Measurements from ENCODE around the gene HRH2.

HRH2 gene

DNA sequence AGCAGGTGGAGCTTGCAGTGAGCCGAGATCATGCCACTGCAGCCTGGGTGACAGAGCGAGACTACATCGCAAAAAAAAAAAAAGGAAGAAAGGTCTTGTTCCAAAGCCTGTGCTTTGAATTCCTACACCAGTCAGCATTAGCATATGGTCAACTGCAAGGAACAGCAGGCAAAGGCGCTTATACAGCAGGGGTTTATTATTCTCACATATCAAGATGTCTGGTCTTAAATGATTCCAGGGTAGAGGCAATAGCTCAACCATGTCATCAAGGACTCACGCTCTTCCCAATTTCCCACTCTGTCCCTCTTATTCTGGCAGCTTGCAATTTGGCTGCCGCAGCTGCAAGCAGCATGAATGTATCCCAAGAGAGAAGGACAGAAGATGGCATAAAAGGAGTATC, 28.6 kb upstream of the HRH2 start:
- no peaks in the 10 kb centered on the region for H3K36me3 ChIP-seq (ENCODE audit: control insufficient read depth in 1 of 2, insufficient read depth in 2 of 2, low read length in 2 of 2)
- no peak overlapping the region for H2BK5ac ChIP-seq (ENCODE audit: low read depth, low read length, poor library complexity)
- no peaks in the 10 kb centered on the region for H3K79me1 ChIP-seq (ENCODE audit: low read length)
- no peak overlapping the region for H3K4ac ChIP-seq (ENCODE audit: low read depth, low read length)
- H3K9me3 ChIP-seq (ENCODE audit: insufficient read depth, low read depth, low read length): peaks cover 9% of the 10 kb centered on the region
- H4K8ac ChIP-seq (ENCODE audit: low read depth, low read length): no peak overlapping the region
- WGBS (ENCODE audit: extremely low coverage, insufficient coverage, insufficient read length): no CpG with 5 or more reads among the region's 6 CpGs
- H3K27ac ChIP-seq (ENCODE audit: low read depth, low read length): no peak overlapping the region
- H3K9ac ChIP-seq (ENCODE audit: low read length): no peak overlapping the region
- no peak overlapping the region for H3K4me3 ChIP-seq (ENCODE audit: low read depth, low read length)
- no peak for DNase-seq
- H2AK5ac ChIP-seq (ENCODE audit: low read length): no peak overlapping the region
- no peak overlapping the region for H2BK120ac ChIP-seq (ENCODE audit: insufficient read depth, low read length, poor library complexity)
- no peaks in the 10 kb centered on the region for H3K27me3 ChIP-seq (ENCODE audit: insufficient read depth, low read length)
- H3K79me2 ChIP-seq (ENCODE audit: control insufficient read depth, insufficient read depth, low read length, poor library complexity): no peaks in the 10 kb centered on the region
- no peak overlapping the region for H3K18ac ChIP-seq (ENCODE audit: low read length)
- H3K4me1 ChIP-seq (ENCODE audit: control insufficient read depth in 1 of 2, insufficient read depth in 2 of 2, low read length in 2 of 2): peaks cover 2 to 5% of the 10 kb centered on the region in 2 experiments
- no peak overlapping the region for H3K23ac ChIP-seq (ENCODE audit: low read length)
- H4K91ac ChIP-seq (ENCODE audit: low read depth, low read length): no peak overlapping the region
- H3K14ac ChIP-seq (ENCODE audit: low read length): no peak overlapping the region
- no peak overlapping the region for H2BK12ac ChIP-seq (ENCODE audit: low read length)
- H3K4me2 ChIP-seq (ENCODE audit: low read length): no peak overlapping the region
- H2AFZ ChIP-seq (ENCODE audit: insufficient read depth, low read length, poor library complexity): no peak overlapping the region
- H4K12ac ChIP-seq (ENCODE audit: low read depth, low read length): no peak overlapping the region

DNA sequence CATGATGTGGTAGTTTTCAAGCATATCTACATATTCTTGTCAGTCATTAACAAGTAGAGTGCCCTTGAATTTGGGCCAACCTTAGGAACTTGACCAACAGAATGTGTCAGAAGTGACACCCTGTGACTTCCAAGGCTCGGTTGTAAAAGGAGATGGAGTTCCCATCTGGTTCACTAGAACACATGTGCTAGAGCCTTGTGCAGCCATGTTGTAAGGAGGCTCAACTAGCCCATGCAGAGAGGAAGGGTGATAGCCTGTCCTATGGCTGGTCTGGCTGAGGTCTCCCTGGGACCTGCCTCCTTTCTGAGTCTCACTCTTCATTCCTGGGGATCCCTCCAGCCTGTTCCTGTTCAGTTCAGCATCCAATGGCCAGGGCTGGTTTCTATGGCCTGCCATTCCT, 28.1 kb upstream of the HRH2 start:
- H3K79me2 ChIP-seq (ENCODE audit: control insufficient read depth, insufficient read depth, low read length, poor library complexity): no peaks in the 10 kb centered on the region
- no CpG with 5 or more reads among the region's 1 CpG for WGBS (ENCODE audit: extremely low coverage, insufficient coverage, insufficient read length)
- H4K8ac ChIP-seq (ENCODE audit: low read depth, low read length): no peak overlapping the region
- H2AFZ ChIP-seq (ENCODE audit: insufficient read depth, low read length, poor library complexity): no peak overlapping the region
- no peak overlapping the region for H3K4ac ChIP-seq (ENCODE audit: low read depth, low read length)
- H2BK5ac ChIP-seq (ENCODE audit: low read depth, low read length, poor library complexity): no peak overlapping the region
- peaks cover 0 to 4% of the 10 kb centered on the region in 2 experiments for H3K4me1 ChIP-seq (ENCODE audit: control insufficient read depth in 1 of 2, insufficient read depth in 2 of 2, low read length in 2 of 2)
- no peak overlapping the region for H2AK5ac ChIP-seq (ENCODE audit: low read length)
- no peaks in the 10 kb centered on the region for H3K79me1 ChIP-seq (ENCODE audit: low read length)
- H2BK120ac ChIP-seq (ENCODE audit: insufficient read depth, low read length, poor library complexity): no peak overlapping the region
- no peak overlapping the region for H3K4me2 ChIP-seq (ENCODE audit: low read length)
- H3K23ac ChIP-seq (ENCODE audit: low read length): no peak overlapping the region
- H3K27ac ChIP-seq (ENCODE audit: low read depth, low read length): no peak overlapping the region
- no peak overlapping the region for H3K9ac ChIP-seq (ENCODE audit: low read length)
- no peak for DNase-seq
- no peak overlapping the region for H3K14ac ChIP-seq (ENCODE audit: low read length)
- H3K27me3 ChIP-seq (ENCODE audit: insufficient read depth, low read length): no peaks in the 10 kb centered on the region
- H3K36me3 ChIP-seq (ENCODE audit: control insufficient read depth in 1 of 2, insufficient read depth in 2 of 2, low read length in 2 of 2): no peaks in the 10 kb centered on the region
- no peak overlapping the region for H4K12ac ChIP-seq (ENCODE audit: low read depth, low read length)
- H4K91ac ChIP-seq (ENCODE audit: low read depth, low read length): no peak overlapping the region
- H2BK12ac ChIP-seq (ENCODE audit: low read length): no peak overlapping the region
- H3K4me3 ChIP-seq (ENCODE audit: low read depth, low read length): no peak overlapping the region
- H3K18ac ChIP-seq (ENCODE audit: low read length): no peak overlapping the region
- peaks cover 9% of the 10 kb centered on the region for H3K9me3 ChIP-seq (ENCODE audit: insufficient read depth, low read depth, low read length)

DNA sequence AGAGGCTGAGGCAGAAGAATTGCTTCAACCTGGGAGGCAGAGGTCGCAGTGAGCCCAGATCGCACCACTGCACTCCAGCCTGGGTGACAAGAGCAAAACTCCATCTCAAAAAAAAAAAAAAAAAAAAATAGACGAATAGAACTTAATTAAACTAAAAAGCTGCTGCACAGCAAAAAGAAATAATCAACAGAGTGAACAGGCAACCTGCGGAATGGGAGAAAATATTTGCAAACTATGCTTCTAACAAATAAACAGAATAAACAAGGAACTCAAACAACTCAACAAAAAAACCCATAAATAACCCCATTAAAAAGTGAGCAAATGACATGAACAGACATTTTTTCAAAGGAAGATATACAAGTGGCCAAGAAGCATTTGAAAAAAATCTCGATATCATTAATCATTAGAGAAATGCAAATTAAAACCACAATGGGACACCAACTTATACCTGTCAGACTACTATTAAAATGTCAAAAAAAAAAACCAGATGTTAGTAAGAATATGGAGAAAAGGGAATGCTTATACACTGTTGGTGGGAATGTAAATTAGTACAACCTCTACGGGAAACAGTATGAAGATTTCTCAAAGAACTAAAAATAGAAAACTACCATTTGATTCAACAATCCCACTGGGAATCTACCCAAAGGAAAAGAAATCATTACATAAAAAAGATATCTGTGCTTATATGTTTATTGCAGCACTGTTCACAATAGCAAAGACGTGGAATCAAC, 21.9 kb upstream of the HRH2 start:
- Histone ChIP-seq H3K79me1 (ENCODE audit: low read length) (no peaks in the 10 kb centered on the region), H2BK5ac (ENCODE audit: low read depth, low read length, poor library complexity) (no peak overlapping the region), H3K4ac (ENCODE audit: low read depth, low read length) (no peak overlapping the region), H2AK5ac (ENCODE audit: low read length) (no peak overlapping the region), H3K27ac (ENCODE audit: low read depth, low read length) (no peak overlapping the region), H2BK120ac (ENCODE audit: insufficient read depth, low read length, poor library complexity) (no peak overlapping the region), H3K18ac (ENCODE audit: low read length) (no peak overlapping the region), H3K23ac (ENCODE audit: low read length) (no peak overlapping the region), H3K27me3 (ENCODE audit: insufficient read depth, low read length) (no peaks in the 10 kb centered on the region), H3K9me3 (ENCODE audit: insufficient read depth, low read depth, low read length) (peaks cover 3% of the 10 kb centered on the region), H3K79me2 (ENCODE audit: control insufficient read depth, insufficient read depth, low read length, poor library complexity) (no peaks in the 10 kb centered on the region), H3K36me3 (ENCODE audit: control insufficient read depth in 1 of 2, insufficient read depth in 2 of 2, low read length in 2 of 2) (no peaks in the 10 kb centered on the region), H3K9ac (ENCODE audit: low read length) (no peak overlapping the region), H2BK12ac (ENCODE audit: low read length) (no peak overlapping the region), H3K4me1 (ENCODE audit: control insufficient read depth in 1 of 2, insufficient read depth in 2 of 2, low read length in 2 of 2) (peaks cover 0 to 4% of the 10 kb centered on the region in 2 experiments), H4K12ac (ENCODE audit: low read depth, low read length) (no peak overlapping the region), H3K14ac (ENCODE audit: low read length) (no peak overlapping the region), H3K4me2 (ENCODE audit: low read length) (no peak overlapping the region), H3K4me3 (ENCODE audit: low read depth, low read length) (no peak overlapping the region), H2AFZ (ENCODE audit: insufficient read depth, low read length, poor library complexity) (no peak overlapping the region), H4K8ac (ENCODE audit: low read depth, low read length) (no peak overlapping the region), H4K91ac (ENCODE audit: low read depth, low read length) (no peak overlapping the region)
- DNase-seq: no peak
- no CpG with 5 or more reads among the region's 7 CpGs for WGBS (ENCODE audit: extremely low coverage, insufficient coverage, insufficient read length)

DNA sequence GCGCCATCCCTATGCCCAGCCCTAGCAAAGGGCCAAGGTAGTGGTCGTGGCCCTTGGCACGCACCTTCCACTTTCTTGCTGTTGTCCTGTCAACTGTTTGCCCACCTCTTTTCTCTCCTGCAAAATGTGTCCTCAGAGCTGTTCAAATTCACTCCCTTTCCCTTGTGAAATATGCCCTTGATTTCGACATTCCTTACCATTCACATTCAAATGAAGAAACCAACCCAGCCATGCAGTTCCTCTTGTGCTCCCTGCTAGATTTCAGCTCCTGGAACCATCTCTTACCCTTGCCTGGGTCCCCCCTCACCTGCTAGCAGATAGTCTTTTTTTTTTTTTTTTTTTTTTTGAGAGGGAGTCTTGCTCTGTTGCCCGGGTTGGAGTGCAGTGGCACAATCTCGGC, 19.6 kb upstream of the HRH2 start:
- peaks cover 0 to 4% of the 10 kb centered on the region in 2 experiments for H3K4me1 ChIP-seq (ENCODE audit: control insufficient read depth in 1 of 2, insufficient read depth in 2 of 2, low read length in 2 of 2)
- no peak overlapping the region for H3K23ac ChIP-seq (ENCODE audit: low read length)
- H3K4me2 ChIP-seq (ENCODE audit: low read length): no peak overlapping the region
- H3K4ac ChIP-seq (ENCODE audit: low read depth, low read length): no peak overlapping the region
- DNase-seq: peak in 1 of 2 donors; percentile 4
- no peak overlapping the region for H4K12ac ChIP-seq (ENCODE audit: low read depth, low read length)
- H3K27ac ChIP-seq (ENCODE audit: low read depth, low read length): no peak overlapping the region
- no peak overlapping the region for H2AFZ ChIP-seq (ENCODE audit: insufficient read depth, low read length, poor library complexity)
- no peaks in the 10 kb centered on the region for H3K27me3 ChIP-seq (ENCODE audit: insufficient read depth, low read length)
- WGBS (ENCODE audit: extremely low coverage, insufficient coverage, insufficient read length): no CpG with 5 or more reads among the region's 6 CpGs
- no peaks in the 10 kb centered on the region for H3K36me3 ChIP-seq (ENCODE audit: control insufficient read depth in 1 of 2, insufficient read depth in 2 of 2, low read length in 2 of 2)
- H3K79me1 ChIP-seq (ENCODE audit: low read length): no peaks in the 10 kb centered on the region
- H4K8ac ChIP-seq (ENCODE audit: low read depth, low read length): no peak overlapping the region
- no peak overlapping the region for H2AK5ac ChIP-seq (ENCODE audit: low read length)
- H4K91ac ChIP-seq (ENCODE audit: low read depth, low read length): no peak overlapping the region
- no peaks in the 10 kb centered on the region for H3K9me3 ChIP-seq (ENCODE audit: insufficient read depth, low read depth, low read length)
- H2BK12ac ChIP-seq (ENCODE audit: low read length): no peak overlapping the region
- H3K14ac ChIP-seq (ENCODE audit: low read length): no peak overlapping the region
- H3K4me3 ChIP-seq (ENCODE audit: low read depth, low read length): no peak overlapping the region
- H3K79me2 ChIP-seq (ENCODE audit: control insufficient read depth, insufficient read depth, low read length, poor library complexity): no peaks in the 10 kb centered on the region
- H2BK5ac ChIP-seq (ENCODE audit: low read depth, low read length, poor library complexity): no peak overlapping the region
- H2BK120ac ChIP-seq (ENCODE audit: insufficient read depth, low read length, poor library complexity): no peak overlapping the region
- H3K9ac ChIP-seq (ENCODE audit: low read length): no peak overlapping the region
- no peak overlapping the region for H3K18ac ChIP-seq (ENCODE audit: low read length)
